IMR-90 (cell line): Measurements from ENCODE around the gene ANKFY1. TPM values are rescaled to one million over a fixed set of nuclear protein-coding genes. Genes with fewer than 3 reads are reported as not detected.

Source experiments
- MAZ ChIP-seq: IDR thresholded peaks from 2 replicates; pipeline ENCODE4 v1.6.1; 2012; ENCODE audit warnings: low read depth, mild to moderate bottlenecking, low read length, improper control_type of control experiment, moderate library complexity, borderline replicate concordance
- RCOR1 ChIP-seq: IDR thresholded peaks from 2 replicates; pipeline ENCODE4 v1.6.1; 2012; ENCODE audit warnings: mild to moderate bottlenecking, low read length, improper control_type of control experiment; ENCODE audit not compliant: insufficient replicate concordance
- polyA plus RNA-seq, 3 experiments: library from polyadenylated mRNA; depleted of rRNA; stranded (reverse); fragments of >200 nt; gene quantifications; 2 replicates each; pipeline ENCODE4 v1.2.3, GENCODE V29; 2012; ENCODE audit warnings: low replicate concordance in 1 of 3
- total RNA-seq: library from RNA; depleted of rRNA; stranded (reverse); fragments of >200 nt; gene quantifications from 2 replicates; pipeline ENCODE4 v1.2.3, GENCODE V29; 2012
- TF ChIP-seq, protein P1 (sequence below): conservative IDR thresholded peaks from 2 replicates; pipeline ENCODE4 v1.5.1; 2012; ENCODE audit warnings: mild to moderate bottlenecking, low read depth, low read length, improper control_type of control experiment

The ANKFY1 gene
- total and polyA plus RNA-seq, 2 of the 4 experiments (the other 2 are of a cell fraction) = 32.3 to 48.9 TPM

GRCh38 chr17:4263282-4264215, at the start of gene ANKFY1 (continued):
- TF ChIP-seq, protein P1, sequence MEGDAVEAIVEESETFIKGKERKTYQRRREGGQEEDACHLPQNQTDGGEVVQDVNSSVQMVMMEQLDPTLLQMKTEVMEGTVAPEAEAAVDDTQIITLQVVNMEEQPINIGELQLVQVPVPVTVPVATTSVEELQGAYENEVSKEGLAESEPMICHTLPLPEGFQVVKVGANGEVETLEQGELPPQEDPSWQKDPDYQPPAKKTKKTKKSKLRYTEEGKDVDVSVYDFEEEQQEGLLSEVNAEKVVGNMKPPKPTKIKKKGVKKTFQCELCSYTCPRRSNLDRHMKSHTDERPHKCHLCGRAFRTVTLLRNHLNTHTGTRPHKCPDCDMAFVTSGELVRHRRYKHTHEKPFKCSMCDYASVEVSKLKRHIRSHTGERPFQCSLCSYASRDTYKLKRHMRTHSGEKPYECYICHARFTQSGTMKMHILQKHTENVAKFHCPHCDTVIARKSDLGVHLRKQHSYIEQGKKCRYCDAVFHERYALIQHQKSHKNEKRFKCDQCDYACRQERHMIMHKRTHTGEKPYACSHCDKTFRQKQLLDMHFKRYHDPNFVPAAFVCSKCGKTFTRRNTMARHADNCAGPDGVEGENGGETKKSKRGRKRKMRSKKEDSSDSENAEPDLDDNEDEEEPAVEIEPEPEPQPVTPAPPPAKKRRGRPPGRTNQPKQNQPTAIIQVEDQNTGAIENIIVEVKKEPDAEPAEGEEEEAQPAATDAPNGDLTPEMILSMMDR = peak; percentile 31; the same call in 1 of the 2 replicates
- peak; percentile 62; the same call in 1 of the 2 replicates for TF ChIP-seq MAZ
- TF ChIP-seq RCOR1 = no peak
